ENCODE data around the gene IL20RA. TPM values are rescaled to one million over a fixed set of nuclear protein-coding genes. Genes with fewer than 3 reads are reported as not detected.

The IL20RA gene
- polyA plus RNA-seq, 1 of the 3 experiments (the other 2 are of a cell fraction), result 0.10 TPM

DNA sequence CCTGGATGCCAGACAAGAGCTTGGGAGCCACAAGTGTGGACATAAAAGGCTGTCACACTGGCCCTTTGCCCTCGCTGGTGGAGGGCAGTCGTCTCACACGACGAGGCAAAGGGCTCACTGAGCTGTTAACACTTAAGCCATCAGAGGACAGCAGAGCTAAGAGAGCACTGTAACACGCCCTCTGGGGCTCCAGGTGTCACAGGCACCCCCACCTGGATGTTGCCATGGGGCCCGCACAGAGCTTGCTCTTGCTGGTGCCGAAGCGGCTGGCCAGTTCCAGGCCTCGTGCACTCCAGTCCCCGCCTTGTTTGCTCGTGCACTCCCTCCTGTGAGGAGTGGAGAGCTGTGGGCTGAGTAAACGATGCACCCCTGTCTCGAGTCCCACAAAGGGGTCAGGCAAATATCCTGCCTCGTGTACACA is 85.3 kb downstream of the IL20RA start (continued):
- TF ChIP-seq, protein P1, sequence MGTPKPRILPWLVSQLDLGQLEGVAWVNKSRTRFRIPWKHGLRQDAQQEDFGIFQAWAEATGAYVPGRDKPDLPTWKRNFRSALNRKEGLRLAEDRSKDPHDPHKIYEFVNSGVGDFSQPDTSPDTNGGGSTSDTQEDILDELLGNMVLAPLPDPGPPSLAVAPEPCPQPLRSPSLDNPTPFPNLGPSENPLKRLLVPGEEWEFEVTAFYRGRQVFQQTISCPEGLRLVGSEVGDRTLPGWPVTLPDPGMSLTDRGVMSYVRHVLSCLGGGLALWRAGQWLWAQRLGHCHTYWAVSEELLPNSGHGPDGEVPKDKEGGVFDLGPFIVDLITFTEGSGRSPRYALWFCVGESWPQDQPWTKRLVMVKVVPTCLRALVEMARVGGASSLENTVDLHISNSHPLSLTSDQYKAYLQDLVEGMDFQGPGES (IDR thresholded peaks at IDR 0.05; ENCODE audit: low read depth, low read length), result no peak
- TF ChIP-seq, protein P2, sequence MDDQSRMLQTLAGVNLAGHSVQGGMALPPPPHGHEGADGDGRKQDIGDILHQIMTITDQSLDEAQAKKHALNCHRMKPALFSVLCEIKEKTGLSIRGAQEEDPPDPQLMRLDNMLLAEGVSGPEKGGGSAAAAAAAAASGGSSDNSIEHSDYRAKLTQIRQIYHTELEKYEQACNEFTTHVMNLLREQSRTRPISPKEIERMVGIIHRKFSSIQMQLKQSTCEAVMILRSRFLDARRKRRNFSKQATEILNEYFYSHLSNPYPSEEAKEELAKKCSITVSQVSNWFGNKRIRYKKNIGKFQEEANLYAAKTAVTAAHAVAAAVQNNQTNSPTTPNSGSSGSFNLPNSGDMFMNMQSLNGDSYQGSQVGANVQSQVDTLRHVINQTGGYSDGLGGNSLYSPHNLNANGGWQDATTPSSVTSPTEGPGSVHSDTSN (IDR thresholded peaks at IDR 0.05), result no peak
- TF ChIP-seq EZH2phosphoT487 (IDR thresholded peaks at IDR 0.05; ENCODE audit: borderline replicate concordance, low read depth), result no peak
- no peak for TF ChIP-seq RCOR1 (IDR thresholded peaks at IDR 0.05; ENCODE audit: low read length)

DNA sequence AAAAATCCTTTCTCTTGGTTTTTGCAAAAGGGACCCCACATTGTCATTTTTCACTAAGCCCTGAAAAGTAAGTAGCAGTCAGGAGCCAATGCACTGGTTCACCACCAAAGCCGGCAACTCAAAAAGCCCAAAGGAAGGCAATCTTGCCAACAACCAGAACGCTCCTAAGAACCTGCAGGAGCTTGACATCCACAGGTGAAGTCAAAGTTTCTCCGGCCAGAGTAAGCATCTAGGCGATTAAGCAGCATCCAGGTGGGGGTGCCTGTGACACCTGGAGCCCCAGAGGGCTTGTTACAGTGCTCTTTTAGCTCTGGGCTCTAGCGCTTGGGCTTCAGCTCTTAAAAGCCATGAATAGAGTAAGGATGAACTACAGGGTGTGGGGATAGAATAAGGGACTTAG is 86.6 kb downstream of the IL20RA start:
- peak overlapping the region in 1 of 2 experiments; percentile 28; a peak in 1 of 4 replicates for H3K27ac ChIP-seq (ENCODE audit: low read depth in 2 of 2, low read length in 1 of 2)
- ChIA-PET POLR2A (interaction anchor here (1.1 kb wide), 1 partner anchor 59 kb away, joined by 3 read pairs; no protein-coding TSS in a partner anchor), CTCF (interaction anchor here (0.7 kb wide), 1 partner anchor 36 kb away, joined by 3 read pairs; the partner anchor contains the start of gene SLC35D3)
- H3K4me1 ChIP-seq (ENCODE audit: control insufficient read depth in 1 of 2, insufficient read depth in 2 of 2, low read depth in 1 of 2, low read length in 1 of 2), result peaks cover 0 to 16% of the 10 kb centered on the region in 2 experiments; a peak in 3 of 4 replicates
- H4K20me1 ChIP-seq (ENCODE audit: insufficient read depth), result no peaks in the 10 kb centered on the region
- WGBS (ENCODE audit: low lambda C conversion rate), result 80% methylated on average over 4 of the region's 5 CpGs
- no peak for DNase-seq
- no peaks in the 10 kb centered on the region for H3K9me3 ChIP-seq
- no peak overlapping the region for H2AFZ ChIP-seq (ENCODE audit: low read depth)
- no peak overlapping the region for H3K4me3 ChIP-seq (ENCODE audit: low read depth in 2 of 2, low read length in 1 of 2)
- H3K79me2 ChIP-seq (ENCODE audit: insufficient read depth), result no peaks in the 10 kb centered on the region
- H3K36me3 ChIP-seq (replicated peaks in 1 of 2; ENCODE audit: control insufficient read depth in 1 of 2, insufficient read depth in 2 of 2, low read length in 1 of 2), result no peaks in the 10 kb centered on the region
- H3F3A ChIP-seq (replicated peaks; ENCODE audit: insufficient read depth), result no peaks in the 10 kb centered on the region
- H3K9me2 ChIP-seq, result no peaks in the 10 kb centered on the region
- no peak for TF ChIP-seq SIN3A (IDR thresholded peaks at IDR 0.05; ENCODE audit: borderline replicate concordance, low read depth, low read length)
- no peaks in the 10 kb centered on the region for H3K27me3 ChIP-seq (ENCODE audit: insufficient read depth)
- no peak overlapping the region for H3K9ac ChIP-seq
- no peak overlapping the region for H3K4me2 ChIP-seq

DNA sequence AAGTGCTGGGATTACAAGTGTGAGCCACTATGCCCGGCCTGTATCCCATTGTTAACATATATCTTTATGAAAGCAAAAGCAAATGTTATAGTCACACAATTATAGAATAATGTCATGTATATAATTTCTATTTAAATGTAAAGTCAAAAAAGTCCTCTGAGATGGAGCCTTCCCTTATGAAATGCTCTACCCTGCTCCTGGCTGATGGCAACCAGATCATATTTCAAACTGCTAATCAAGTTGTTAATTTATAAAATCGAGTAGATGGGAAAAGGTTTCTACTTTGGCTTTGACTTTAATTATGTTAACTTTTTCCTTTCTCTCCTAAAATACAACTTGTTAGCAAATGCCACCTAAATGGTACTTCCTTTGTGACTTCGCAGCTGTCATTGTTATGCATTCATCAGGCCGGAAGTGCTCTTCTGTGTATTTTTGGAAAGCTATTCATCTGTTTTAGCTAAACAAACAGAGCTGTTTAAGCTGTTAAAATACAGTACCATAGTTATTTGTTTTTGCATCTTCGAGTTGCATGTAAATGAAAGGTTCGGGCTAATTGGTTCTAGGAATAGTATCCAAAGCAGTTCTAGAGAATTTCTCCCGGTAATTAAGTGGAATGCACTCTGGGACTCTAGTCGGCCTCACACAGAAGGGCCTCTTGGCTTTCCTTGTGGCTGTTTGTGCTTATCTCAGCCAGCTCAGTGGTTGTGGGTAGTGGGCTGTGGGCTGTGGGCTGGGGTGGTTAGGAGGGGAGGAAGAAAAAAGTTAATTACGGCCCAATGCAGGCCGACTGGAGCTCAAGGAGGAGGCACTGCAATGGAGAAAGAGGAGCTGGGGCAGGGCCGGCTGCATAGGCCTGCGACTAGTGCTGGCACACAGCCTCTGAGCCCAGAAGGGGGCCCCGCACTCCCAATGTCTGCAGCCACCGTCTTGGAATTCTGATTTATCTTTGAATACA is 87.9 kb downstream of the IL20RA start:
- Histone ChIP-seq H3K4me2 (no peak overlapping the region), H3K9me2 (no peaks in the 10 kb centered on the region), H3F3A (replicated peaks; ENCODE audit: insufficient read depth) (no peaks in the 10 kb centered on the region), H3K79me2 (ENCODE audit: insufficient read depth) (no peaks in the 10 kb centered on the region), H3K4me1 (ENCODE audit: control insufficient read depth in 1 of 2, insufficient read depth in 2 of 2, low read depth in 1 of 2, low read length in 1 of 2) (peaks cover 0 to 18% of the 10 kb centered on the region in 2 experiments; a peak in 3 of 4 replicates), H3K27ac (ENCODE audit: low read depth in 2 of 2, low read length in 1 of 2) (peak overlapping the region in 1 of 2 experiments; percentile 24; a peak in 2 of 4 replicates), H3K9ac (no peak overlapping the region), H3K36me3 (replicated peaks in 1 of 2; ENCODE audit: control insufficient read depth in 1 of 2, insufficient read depth in 2 of 2, low read length in 1 of 2) (no peaks in the 10 kb centered on the region), H3K27me3 (ENCODE audit: insufficient read depth) (no peaks in the 10 kb centered on the region), H2AFZ (ENCODE audit: low read depth) (no peak overlapping the region), H3K4me3 (ENCODE audit: low read depth in 2 of 2, low read length in 1 of 2) (no peak overlapping the region), H3K9me3 (no peaks in the 10 kb centered on the region), H4K20me1 (ENCODE audit: insufficient read depth) (no peaks in the 10 kb centered on the region)
- WGBS (ENCODE audit: low lambda C conversion rate), result 69% methylated on average over 13 of the region's 14 CpGs
- ChIA-PET POLR2A (interaction anchor here (0.6 to 1.1 kb wide), 3 partner anchors 14 to 143 kb away, joined by 3 to 4 read pairs (median 3); no protein-coding TSS in a partner anchor), CTCF (interaction anchor here (0.6 to 1.7 kb wide), 11 partner anchors 12 to 767 kb away, joined by 3 to 5 read pairs (median 3); no protein-coding TSS in a partner anchor)
- TF ChIP-seq RAD21 (IDR thresholded peaks at IDR 0.05; ENCODE audit: low read length) (peak; percentile 53), RXRA (IDR thresholded peaks at IDR 0.05; ENCODE audit: borderline replicate concordance, low read depth) (no peak), SMC3 (IDR thresholded peaks at IDR 0.05; ENCODE audit: low read depth, low read length) (peak; percentile 7; the same call in 1 of the 2 replicates), GATA2 (CRISPR knock-in tag; IDR thresholded peaks at IDR 0.05) (no peak), POLR2AphosphoS5 (IDR thresholded peaks at IDR 0.05; ENCODE audit: low read depth, low read length) (no peak)
- peak; percentile 45 for DNase-seq

All from SK-N-SH (cell line).